D721Med (cell line): ENCODE results near the gene DLX1.
"Not testable (repeated sequence)": the region's sequence is repeated elsewhere in the genome, so short reads cannot be mapped to it uniquely, and the experiment has no call there.

Source experiments
- DNase-seq: peaks from one replicate; pipeline ENCODE4 v3.0.0; 2011; ENCODE audit warnings: low spot score; ENCODE audit not compliant: insufficient read length
- FAIRE-seq: peaks from 2 replicates; lab custom pipeline; 2011; peaks lifted over from hg19 to GRCh38; lab: Jason Lieb, UNC
- TF ChIP-seq, protein P1 (sequence below): IDR thresholded peaks from 2 replicates; pipeline ENCODE4 v1.5.1; 2012; ENCODE audit warnings: mild to moderate bottlenecking, control low read depth; ENCODE audit not compliant: insufficient read depth; ENCODE audit errors: missing control alignments

The DLX1 gene

DNA sequence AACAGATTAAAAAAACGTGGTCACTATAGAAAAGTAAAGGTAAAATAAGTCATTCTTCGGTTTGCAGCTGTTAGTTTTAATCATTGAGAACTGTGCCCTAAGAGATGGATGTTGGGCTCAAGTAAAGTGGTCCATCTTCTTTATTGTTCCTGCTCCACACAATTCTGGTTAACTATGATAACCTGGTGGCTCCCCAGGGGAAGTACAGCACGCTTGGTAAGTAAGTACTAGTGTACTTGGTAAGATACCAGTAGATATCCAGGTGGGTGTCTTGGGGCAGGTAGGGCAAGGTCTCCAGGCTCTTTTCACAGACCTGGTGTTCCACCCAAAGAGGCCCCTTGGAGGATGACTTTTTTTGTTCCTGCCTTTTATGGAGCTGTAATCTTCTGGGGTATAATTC, 49.0 kb downstream of the DLX1 start:
- FAIRE-seq (no peak), DNase-seq (no peak)
- TF ChIP-seq, protein P1, sequence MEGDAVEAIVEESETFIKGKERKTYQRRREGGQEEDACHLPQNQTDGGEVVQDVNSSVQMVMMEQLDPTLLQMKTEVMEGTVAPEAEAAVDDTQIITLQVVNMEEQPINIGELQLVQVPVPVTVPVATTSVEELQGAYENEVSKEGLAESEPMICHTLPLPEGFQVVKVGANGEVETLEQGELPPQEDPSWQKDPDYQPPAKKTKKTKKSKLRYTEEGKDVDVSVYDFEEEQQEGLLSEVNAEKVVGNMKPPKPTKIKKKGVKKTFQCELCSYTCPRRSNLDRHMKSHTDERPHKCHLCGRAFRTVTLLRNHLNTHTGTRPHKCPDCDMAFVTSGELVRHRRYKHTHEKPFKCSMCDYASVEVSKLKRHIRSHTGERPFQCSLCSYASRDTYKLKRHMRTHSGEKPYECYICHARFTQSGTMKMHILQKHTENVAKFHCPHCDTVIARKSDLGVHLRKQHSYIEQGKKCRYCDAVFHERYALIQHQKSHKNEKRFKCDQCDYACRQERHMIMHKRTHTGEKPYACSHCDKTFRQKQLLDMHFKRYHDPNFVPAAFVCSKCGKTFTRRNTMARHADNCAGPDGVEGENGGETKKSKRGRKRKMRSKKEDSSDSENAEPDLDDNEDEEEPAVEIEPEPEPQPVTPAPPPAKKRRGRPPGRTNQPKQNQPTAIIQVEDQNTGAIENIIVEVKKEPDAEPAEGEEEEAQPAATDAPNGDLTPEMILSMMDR = no peak

DNA sequence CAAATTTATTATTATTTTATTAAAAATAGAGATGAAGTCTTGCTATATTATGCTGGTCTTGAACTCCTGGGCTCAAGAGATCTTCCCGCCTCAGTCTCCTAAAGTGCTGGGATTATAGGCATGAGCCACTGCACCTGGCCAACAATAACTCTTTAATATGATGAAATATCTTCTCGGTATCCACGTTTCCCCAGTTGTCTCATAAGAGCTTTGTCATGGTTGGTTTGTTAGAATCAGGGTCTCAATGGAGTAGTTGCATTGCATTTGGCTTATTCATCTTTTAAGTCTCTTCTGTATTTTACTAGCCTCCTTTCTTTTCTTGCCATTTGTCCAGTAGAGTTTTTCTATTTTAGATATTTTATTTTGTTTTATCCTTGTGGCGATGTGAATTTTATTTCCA, 50.1 kb downstream of the DLX1 start:
- no peak for DNase-seq
- no peak for FAIRE-seq
- TF ChIP-seq, protein P1 = no peak

DNA sequence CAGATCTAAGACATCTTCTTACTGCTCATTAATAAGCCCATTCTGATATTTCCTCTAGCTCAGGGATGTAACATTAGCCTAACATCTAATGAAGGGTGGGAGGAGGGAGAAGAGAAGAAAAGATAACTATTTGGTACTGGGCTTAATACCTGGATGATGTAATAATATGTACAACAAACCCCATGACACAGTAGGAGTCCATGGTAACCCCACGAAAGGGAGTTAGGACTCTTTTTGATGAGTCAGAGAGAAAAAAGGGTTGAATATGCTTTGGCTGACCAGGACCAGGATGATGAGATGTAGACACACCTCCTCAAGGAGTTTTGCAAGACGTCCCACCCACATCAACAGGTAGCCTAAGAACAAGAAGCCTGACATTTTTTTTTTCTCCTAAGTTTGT, 51.8 kb downstream of the DLX1 start:
- TF ChIP-seq, protein P1 = no peak
- FAIRE-seq = no peak
- no peak for DNase-seq

DNA sequence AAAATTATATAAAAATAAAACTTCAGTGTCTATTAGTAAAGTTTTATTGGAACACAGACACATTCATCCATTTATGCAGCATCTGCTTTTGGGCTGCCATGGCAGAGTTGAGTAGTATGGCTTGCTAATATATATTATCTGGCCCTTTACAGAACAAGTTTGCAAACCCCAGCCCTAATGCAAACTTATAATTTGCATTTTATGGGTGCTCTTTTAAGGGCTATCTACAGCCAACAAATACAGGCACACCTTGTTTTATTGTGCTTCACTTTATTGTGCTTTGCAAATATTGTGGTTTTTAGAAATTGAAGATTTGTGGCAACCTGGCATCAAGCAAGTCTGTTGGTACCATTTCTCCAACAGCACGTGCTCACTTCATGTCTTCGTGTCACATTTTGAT, 52.6 kb downstream of the DLX1 start:
- DNase-seq (no peak), FAIRE-seq (no peak)
- TF ChIP-seq, protein P1 = no peak

DNA sequence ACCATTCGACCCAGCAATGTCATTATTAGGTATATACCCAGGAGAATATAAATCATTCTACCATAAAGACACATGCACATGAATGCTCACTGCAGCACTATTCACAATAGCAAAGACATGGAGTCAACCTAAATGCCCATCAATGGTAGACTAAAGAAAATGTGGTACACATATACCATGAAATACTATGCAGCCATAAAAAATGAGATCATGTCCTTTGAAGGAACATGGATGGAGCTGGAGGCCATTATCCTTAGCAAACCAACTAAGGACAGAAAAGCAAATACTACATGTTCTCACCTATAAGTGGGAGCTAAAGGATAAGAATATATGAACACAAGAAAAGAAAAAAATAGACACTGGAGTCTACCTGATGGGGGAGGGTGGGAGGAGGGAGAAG, 53.4 kb downstream of the DLX1 start:
- FAIRE-seq, DNase-seq: not testable (repeated sequence)
